H9 (cell line): ENCODE measurements around the gene PHTF1. TPM values are rescaled to one million over a fixed set of nuclear protein-coding genes. Genes with fewer than 3 reads are reported as not detected.

ENCODE experiments used
- DNase-seq: peaks from one replicate; pipeline ENCODE4 v3.0.0-alpha.2; 2017
- H2AFZ ChIP-seq: one replicate; pipeline ENCODE4 v1.6.1; 2013; ENCODE audit warnings: mild to moderate bottlenecking, low read length, control low read depth, moderate library complexity
- H2AK5ac ChIP-seq: 2 replicates; pipeline ENCODE4 v1.6.1; 2013; ENCODE audit warnings: low read length, control low read depth, mixed read lengths; ENCODE audit not compliant: insufficient read length
- H2BK120ac ChIP-seq: one replicate; pipeline ENCODE4 v1.6.1; 2013; ENCODE audit warnings: low read depth, mild to moderate bottlenecking, low read length, control low read depth, inconsistent platforms; ENCODE audit not compliant: poor library complexity, severe bottlenecking
- H2BK12ac ChIP-seq: 2 replicates; pipeline ENCODE4 v1.6.1; 2013; ENCODE audit warnings: low read length, control low read depth, mixed read lengths, low read depth; ENCODE audit not compliant: insufficient read length
- H2BK15ac ChIP-seq: 2 replicates; pipeline ENCODE4 v1.6.1; 2013; ENCODE audit warnings: low read depth, low read length, control low read depth
- H2BK20ac ChIP-seq: one replicate; pipeline ENCODE4 v1.6.1; 2013; ENCODE audit warnings: low read depth, mild to moderate bottlenecking, low read length, control low read depth, inconsistent platforms; ENCODE audit not compliant: poor library complexity, severe bottlenecking
- H2BK5ac ChIP-seq: 2 replicates; pipeline ENCODE4 v1.6.1; 2013; ENCODE audit warnings: low read length, control low read depth, mixed read lengths; ENCODE audit not compliant: insufficient read length
- H3K14ac ChIP-seq: 2 replicates; pipeline ENCODE4 v1.6.1; 2013; ENCODE audit warnings: low read length, control low read depth; ENCODE audit not compliant: insufficient read depth
- H3K18ac ChIP-seq: 2 replicates; pipeline ENCODE4 v1.6.1; 2013; ENCODE audit warnings: low read depth, mild to moderate bottlenecking, mixed read lengths, low read length, control low read depth; ENCODE audit not compliant: insufficient read length
- H3K23ac ChIP-seq: 2 replicates; pipeline ENCODE4 v1.6.1; 2013; ENCODE audit warnings: low read length, control low read depth, mixed read lengths, low read depth; ENCODE audit not compliant: insufficient read length
- H3K23me2 ChIP-seq: 2 replicates; pipeline ENCODE4 v1.6.1; 2013; ENCODE audit warnings: low read depth, mild to moderate bottlenecking, mixed read lengths, low read length, control low read depth; ENCODE audit not compliant: insufficient read length, poor library complexity, severe bottlenecking
- H3K27ac ChIP-seq: 2 replicates; pipeline ENCODE4 v1.5.1; 2013; ENCODE audit warnings: low read length, control low read depth, mixed read lengths, low read depth; ENCODE audit not compliant: insufficient read length
- H3K27me3 ChIP-seq: 2 replicates; pipeline ENCODE4 v1.6.1; 2013; ENCODE audit warnings: low read length, control low read depth, inconsistent platforms; ENCODE audit not compliant: insufficient read depth
- H3K4ac ChIP-seq: 2 replicates; pipeline ENCODE4 v1.6.1; 2013; ENCODE audit warnings: low read depth, mild to moderate bottlenecking, control low read depth, inconsistent platforms, low read length, moderate library complexity
- H3K4me1 ChIP-seq: 2 replicates; pipeline ENCODE4 v1.6.1; 2013; ENCODE audit warnings: low read length, control low read depth, inconsistent platforms; ENCODE audit not compliant: insufficient read depth
- H3K4me2 ChIP-seq: 2 replicates; pipeline ENCODE4 v1.6.1; 2013; ENCODE audit warnings: low read length, control low read depth, mixed read lengths; ENCODE audit not compliant: insufficient read length, insufficient read depth
- H3K56ac ChIP-seq: 2 replicates; pipeline ENCODE4 v1.6.1; 2013; ENCODE audit warnings: low read depth, mild to moderate bottlenecking, mixed read lengths, low read length, control low read depth; ENCODE audit not compliant: insufficient read length
- H3K79me1 ChIP-seq: 2 replicates; pipeline ENCODE4 v1.6.1; 2013; ENCODE audit warnings: low read depth, mild to moderate bottlenecking, moderate library complexity, low read length, control low read depth, inconsistent platforms; ENCODE audit not compliant: insufficient read depth, poor library complexity, severe bottlenecking
- H3K79me2 ChIP-seq: 2 replicates; pipeline ENCODE4 v1.6.1; 2013; ENCODE audit warnings: low read length, control low read depth, inconsistent platforms; ENCODE audit not compliant: insufficient read depth
- H3K9ac ChIP-seq: 2 replicates; pipeline ENCODE4 v1.6.1; 2013; ENCODE audit warnings: low read length, control low read depth, mixed read lengths; ENCODE audit not compliant: insufficient read length; ENCODE audit errors: extremely low read depth
- H3K9me3 ChIP-seq: one replicate; pipeline ENCODE4 v1.6.1; 2013; ENCODE audit warnings: low read depth, low read length, inconsistent platforms; ENCODE audit not compliant: control insufficient read depth
- H3T11ph ChIP-seq: one replicate; pipeline ENCODE4 v1.6.1; 2013; ENCODE audit warnings: mild to moderate bottlenecking, low read length, control low read depth, inconsistent platforms
- H4K20me1 ChIP-seq: one replicate; pipeline ENCODE4 v1.6.1; 2013; ENCODE audit not compliant: control insufficient read depth, insufficient read length, insufficient read depth
- H4K5ac ChIP-seq: 2 replicates; pipeline ENCODE4 v1.6.1; 2013; ENCODE audit warnings: low read depth, mild to moderate bottlenecking, mixed read lengths, low read length, control low read depth; ENCODE audit not compliant: insufficient read length
- H4K8ac ChIP-seq: replicated peaks from 2 replicates; pipeline ENCODE4 v1.6.1; 2013; ENCODE audit warnings: low read length, control low read depth, mixed read lengths, low read depth; ENCODE audit not compliant: insufficient read length
- H4K91ac ChIP-seq: 2 replicates; pipeline ENCODE4 v1.6.1; 2013; ENCODE audit warnings: low read depth, mild to moderate bottlenecking, moderate library complexity, mixed read lengths, low read length, control low read depth; ENCODE audit not compliant: insufficient read length
- H3K27ac Mint-ChIP-seq, 3 experiments: 2 replicates in 2 of 3; 3 replicates in 1 of 3; pipeline ENCODE4 v1.8.0; 2020 to 2021; ENCODE audit warnings: mixed read lengths in 3 of 3, mild to moderate bottlenecking in 1 of 3, moderate library complexity in 1 of 3
- H3K27me3 Mint-ChIP-seq: 2 replicates; pipeline ENCODE4 v1.8.0; 2021; ENCODE audit warnings: low read depth, mild to moderate bottlenecking, moderate library complexity, mixed read lengths
- H3K36me3 Mint-ChIP-seq, 3 experiments: 2 replicates in 2 of 3; 3 replicates in 1 of 3; pipeline ENCODE4 v1.8.0; 2020 to 2021; ENCODE audit warnings: low read depth in 3 of 3, mixed read lengths in 3 of 3; ENCODE audit not compliant: insufficient read depth in 1 of 3
- H3K4me1 Mint-ChIP-seq, 2 experiments: 2 replicates each; pipeline ENCODE4 v1.8.0; 2020; ENCODE audit warnings: mixed read lengths in 2 of 2
- H3K4me3 Mint-ChIP-seq, 2 experiments: 2 replicates in 1 of 2; 3 replicates in 1 of 2; pipeline ENCODE4 v1.8.0; 2020 to 2021; ENCODE audit warnings: mild to moderate bottlenecking in 2 of 2, mixed read lengths in 2 of 2, moderate library complexity in 1 of 2
- H3K9me3 Mint-ChIP-seq, 2 experiments: 2 replicates in 1 of 2; 3 replicates in 1 of 2; pipeline ENCODE4 v1.8.0; 2020; ENCODE audit warnings: mild to moderate bottlenecking in 2 of 2, mixed read lengths in 2 of 2, moderate library complexity in 1 of 2
- CTCF ChIP-seq: fragments of 200-600 bp; sonication (generic); conservative IDR thresholded peaks from 3 replicates; pipeline ENCODE4 v1.8.0; 2021; ENCODE audit warnings: antibody characterized with exemption, mild to moderate bottlenecking
- WGBS: extraction: QIAGEN DNeasy Blood & Tissue Kit; methylation state at CpG from one replicate; pipeline ENCODE4 v1.1.7; 2013; ENCODE audit warnings: missing lambda C conversion rate, low lambda C conversion rate, mixed read lengths; ENCODE audit not compliant: insufficient read length; ENCODE audit errors: extremely low coverage; 5-methylcytosine and 5-hydroxymethylcytosine counted together
- total RNA-seq: library from RNA; stranded (reverse); gene quantifications from 2 replicates; pipeline ENCODE4 v1.2.1, GENCODE V29; 2021

The PHTF1 gene
- total RNA-seq, 1 experiment from 2014 or later, result 28.4 TPM

DNA sequence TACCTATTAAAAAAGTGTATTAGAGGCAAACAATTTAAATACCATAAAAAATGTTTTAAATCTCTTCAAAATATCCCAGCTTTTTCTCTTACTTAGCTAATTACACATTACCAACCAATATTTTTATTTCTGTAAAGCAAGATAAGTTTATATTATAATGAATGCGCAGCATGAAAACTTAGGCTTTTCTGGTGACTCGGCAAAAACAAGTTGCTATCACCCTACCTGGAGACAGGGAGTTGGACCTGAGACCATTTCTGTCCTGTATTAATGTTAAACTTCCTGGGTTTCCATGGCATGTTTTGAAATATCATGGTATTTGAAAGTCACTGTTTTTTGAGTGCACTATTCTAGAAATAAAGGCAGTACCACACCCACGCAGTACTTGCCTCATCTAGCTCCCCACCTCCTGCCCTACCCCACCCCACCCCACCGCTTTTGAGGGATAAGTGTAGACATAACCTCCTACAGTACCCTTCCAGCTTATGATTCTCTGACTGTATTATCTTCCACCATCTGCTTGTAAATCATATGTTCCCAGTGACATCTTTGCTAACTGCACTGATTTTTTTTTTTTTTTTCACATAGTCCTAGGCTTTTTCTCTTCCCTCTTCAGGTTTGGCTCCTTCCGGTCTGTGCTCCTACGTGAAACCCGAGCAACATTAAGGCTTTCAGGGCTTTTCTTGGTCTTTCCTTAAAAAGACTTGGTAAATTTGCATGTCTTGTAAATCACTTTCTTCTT, 77.5 kb downstream of the PHTF1 start:
- DNase-seq, result no peak
- peaks cover 0 to 9% (median 0%) of the 10 kb centered on the region in 3 experiments; a peak in 4 of 7 replicates for H3K36me3 Mint-ChIP-seq

More for the DNA sequence above, 77.5 kb downstream of the PHTF1 start:
- Histone ChIP-seq H3K9ac (no peak overlapping the region), H2BK12ac (no peak overlapping the region), H3T11ph (no peak overlapping the region), H2AK5ac (no peak overlapping the region), H2BK120ac (no peak overlapping the region), H2BK5ac (no peak overlapping the region), H3K9me3 (no peaks in the 10 kb centered on the region), H3K79me2 (no peaks in the 10 kb centered on the region), H4K91ac (no peak overlapping the region), H3K4me2 (no peak overlapping the region), H4K8ac (no peak overlapping the region), H4K20me1 (no peaks in the 10 kb centered on the region), H3K4ac (no peak overlapping the region), H3K4me1 (no peaks in the 10 kb centered on the region), H3K23ac (no peak overlapping the region), H3K23me2 (no peaks in the 10 kb centered on the region), H3K14ac (no peak overlapping the region), H2BK20ac (no peak overlapping the region), H3K18ac (no peak overlapping the region), H2AFZ (no peak overlapping the region), H3K27ac (no peak overlapping the region), H3K27me3 (no peaks in the 10 kb centered on the region), H2BK15ac (no peak overlapping the region), H4K5ac (no peak overlapping the region), H3K79me1 (no peaks in the 10 kb centered on the region), H3K56ac (no peak overlapping the region)
- H3K9me3 Mint-ChIP-seq, result no peaks in the 10 kb centered on the region
- TF ChIP-seq CTCF, result no peak
- peak overlapping the region in 2 of 3 experiments; percentile 4 to 83; a peak in 3 of 7 replicates for H3K27ac Mint-ChIP-seq
- no CpG with 5 or more reads among the region's 7 CpGs for WGBS
- no peaks in the 10 kb centered on the region for H3K27me3 Mint-ChIP-seq
- no peak overlapping the region for H3K4me3 Mint-ChIP-seq
- H3K4me1 Mint-ChIP-seq, result peaks cover 13 to 14% of the 10 kb centered on the region in 2 experiments
